Osteocyte (in vitro differentiated cells): Measurements from ENCODE around the gene CCBE1. TPM values are rescaled to one million over a fixed set of nuclear protein-coding genes. Genes with fewer than 3 reads are reported as not detected.

Source experiments
- DNase-seq: peaks from one replicate; pipeline ENCODE4 v3.0.0; 2021; ENCODE audit warnings: mixed read lengths; ENCODE audit not compliant: unreplicated experiment; ENCODE audit errors: extremely low spot score
- H3K27ac Mint-ChIP-seq: one replicate; pipeline ENCODE4 v1.8.0; 2021; ENCODE audit warnings: mild to moderate bottlenecking, mixed read lengths; ENCODE audit not compliant: unreplicated experiment
- H3K27me3 Mint-ChIP-seq: one replicate; pipeline ENCODE4 v1.8.0; 2021; ENCODE audit warnings: mixed read lengths; ENCODE audit not compliant: unreplicated experiment
- H3K36me3 Mint-ChIP-seq: one replicate; pipeline ENCODE4 v1.8.0; 2021; ENCODE audit warnings: mixed read lengths; ENCODE audit not compliant: unreplicated experiment
- H3K4me1 Mint-ChIP-seq: one replicate; pipeline ENCODE4 v1.8.0; 2021; ENCODE audit warnings: mixed read lengths; ENCODE audit not compliant: unreplicated experiment
- H3K4me3 Mint-ChIP-seq: one replicate; pipeline ENCODE4 v1.8.0; 2021; ENCODE audit warnings: mild to moderate bottlenecking, moderate library complexity, mixed read lengths; ENCODE audit not compliant: unreplicated experiment
- H3K9me3 Mint-ChIP-seq: one replicate; pipeline ENCODE4 v1.8.0; 2021; ENCODE audit warnings: mixed read lengths; ENCODE audit not compliant: unreplicated experiment
- total RNA-seq: library from RNA; stranded (reverse); gene quantifications from 2 replicates; pipeline ENCODE4 v1.2.1, GENCODE V29; 2021
- TF ChIP-seq, protein P1 (sequence below): fragments of 200-600 bp; sonication (generic); IDR thresholded peaks from 2 replicates; pipeline ENCODE4 v1.5.0; 2021; ENCODE audit warnings: antibody characterized with exemption, mild to moderate bottlenecking, moderate library complexity

The CCBE1 gene
- total RNA-seq, 1 donor from 2014 or later, result 22.8 TPM

GRCh38 chr18:59454909-59455727 lies 242.1 kb downstream of the CCBE1 start:
- TF ChIP-seq, protein P1, sequence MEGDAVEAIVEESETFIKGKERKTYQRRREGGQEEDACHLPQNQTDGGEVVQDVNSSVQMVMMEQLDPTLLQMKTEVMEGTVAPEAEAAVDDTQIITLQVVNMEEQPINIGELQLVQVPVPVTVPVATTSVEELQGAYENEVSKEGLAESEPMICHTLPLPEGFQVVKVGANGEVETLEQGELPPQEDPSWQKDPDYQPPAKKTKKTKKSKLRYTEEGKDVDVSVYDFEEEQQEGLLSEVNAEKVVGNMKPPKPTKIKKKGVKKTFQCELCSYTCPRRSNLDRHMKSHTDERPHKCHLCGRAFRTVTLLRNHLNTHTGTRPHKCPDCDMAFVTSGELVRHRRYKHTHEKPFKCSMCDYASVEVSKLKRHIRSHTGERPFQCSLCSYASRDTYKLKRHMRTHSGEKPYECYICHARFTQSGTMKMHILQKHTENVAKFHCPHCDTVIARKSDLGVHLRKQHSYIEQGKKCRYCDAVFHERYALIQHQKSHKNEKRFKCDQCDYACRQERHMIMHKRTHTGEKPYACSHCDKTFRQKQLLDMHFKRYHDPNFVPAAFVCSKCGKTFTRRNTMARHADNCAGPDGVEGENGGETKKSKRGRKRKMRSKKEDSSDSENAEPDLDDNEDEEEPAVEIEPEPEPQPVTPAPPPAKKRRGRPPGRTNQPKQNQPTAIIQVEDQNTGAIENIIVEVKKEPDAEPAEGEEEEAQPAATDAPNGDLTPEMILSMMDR, result no peak
- Mint-ChIP-seq H3K27ac (no peak overlapping the region), H3K4me3 (no peak overlapping the region), H3K27me3 (no peaks in the 10 kb centered on the region), H3K36me3 (no peaks in the 10 kb centered on the region), H3K9me3 (no peaks in the 10 kb centered on the region), H3K4me1 (peaks cover 10% of the 10 kb centered on the region)
- DNase-seq, result no peak

DNA sequence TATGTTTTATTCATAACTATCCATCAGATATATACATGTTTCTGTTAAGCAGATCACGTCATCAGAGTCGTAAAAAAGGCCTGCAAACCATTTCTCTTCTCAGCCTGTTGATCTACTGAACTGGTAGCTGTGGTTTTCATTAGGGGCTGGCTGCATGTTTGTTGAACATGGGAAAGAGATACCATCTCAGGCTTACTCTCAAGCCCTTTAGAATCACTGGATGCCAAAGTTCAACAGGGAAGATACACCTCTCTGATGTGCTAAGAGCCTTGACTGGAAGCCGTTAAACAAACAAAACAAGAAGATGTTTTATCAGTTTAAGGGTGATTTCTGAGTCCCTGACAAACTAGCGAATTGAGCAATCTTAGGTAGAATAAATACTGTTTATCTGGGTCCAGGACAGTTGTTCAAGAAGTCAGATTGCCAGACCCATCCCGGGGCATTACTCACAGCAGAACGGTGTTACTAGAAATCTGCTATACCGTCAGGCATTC lies 243.7 kb downstream of the CCBE1 start:
- Mint-ChIP-seq H3K9me3 (no peaks in the 10 kb centered on the region), H3K27me3 (no peaks in the 10 kb centered on the region), H3K4me3 (no peak overlapping the region), H3K36me3 (no peaks in the 10 kb centered on the region), H3K4me1 (no peaks in the 10 kb centered on the region), H3K27ac (no peak overlapping the region)
- TF ChIP-seq, protein P1, result no peak
- no peak for DNase-seq

GRCh38 chr18:59451963-59452362 lies 245.3 kb downstream of the CCBE1 start:
- no peak overlapping the region for H3K4me3 Mint-ChIP-seq
- H3K4me1 Mint-ChIP-seq, result no peaks in the 10 kb centered on the region
- no peak for DNase-seq
- H3K27me3 Mint-ChIP-seq, result no peaks in the 10 kb centered on the region
- H3K36me3 Mint-ChIP-seq, result peaks cover 2% of the 10 kb centered on the region
- no peaks in the 10 kb centered on the region for H3K9me3 Mint-ChIP-seq
- TF ChIP-seq, protein P1, result no peak
- H3K27ac Mint-ChIP-seq, result no peak overlapping the region

DNA sequence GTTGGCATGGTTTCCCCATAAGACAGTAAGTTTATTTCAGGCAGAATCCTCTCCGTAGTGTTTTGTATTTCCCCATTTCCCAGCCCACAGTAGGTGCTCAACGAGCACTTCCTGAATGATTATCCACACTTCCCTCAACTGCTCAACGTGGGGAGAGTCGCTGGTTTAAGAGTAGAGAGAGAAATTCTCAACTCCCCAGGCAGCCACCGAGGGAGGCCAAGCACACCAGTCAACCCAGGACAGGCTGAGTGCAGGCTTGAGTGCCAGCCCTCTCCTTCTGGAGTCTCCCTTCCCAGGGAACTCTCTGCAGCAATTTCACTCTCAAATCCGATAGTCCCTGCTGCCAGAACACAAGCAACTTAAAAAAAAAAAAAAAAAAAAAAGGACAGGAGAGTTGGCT lies 246.2 kb downstream of the CCBE1 start:
- TF ChIP-seq, protein P1, result no peak
- H3K27me3 Mint-ChIP-seq, result no peaks in the 10 kb centered on the region
- peaks cover 2% of the 10 kb centered on the region for H3K36me3 Mint-ChIP-seq
- H3K27ac Mint-ChIP-seq, result no peak overlapping the region
- no peaks in the 10 kb centered on the region for H3K4me1 Mint-ChIP-seq
- H3K9me3 Mint-ChIP-seq, result no peaks in the 10 kb centered on the region
- DNase-seq, result no peak
- H3K4me3 Mint-ChIP-seq, result no peak overlapping the region

DNA sequence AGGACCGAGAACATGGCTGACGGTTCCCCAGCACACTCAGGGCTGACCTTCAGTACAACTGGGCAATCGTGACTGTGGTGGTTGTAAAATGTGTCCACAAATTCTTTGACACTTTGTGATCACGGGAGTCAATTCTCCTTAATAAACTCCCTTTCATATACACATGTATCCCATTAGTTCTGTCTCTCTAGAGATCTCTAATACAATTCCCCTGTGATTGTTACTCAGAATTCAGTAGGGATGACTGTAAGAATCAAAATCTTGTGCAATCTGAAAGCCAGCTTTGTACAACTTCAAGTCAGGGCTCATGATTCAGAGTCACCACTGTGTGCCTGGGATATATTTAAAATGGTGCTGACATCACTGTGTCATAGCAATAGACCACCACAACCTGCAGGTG lies 248.7 kb downstream of the CCBE1 start:
- Mint-ChIP-seq H3K27me3 (no peaks in the 10 kb centered on the region), H3K4me3 (no peak overlapping the region), H3K27ac (no peak overlapping the region), H3K36me3 (peaks cover 2% of the 10 kb centered on the region), H3K4me1 (no peaks in the 10 kb centered on the region), H3K9me3 (no peaks in the 10 kb centered on the region)
- TF ChIP-seq, protein P1, result no peak
- DNase-seq, result no peak
